Adipocyte (in vitro differentiated cells): ENCODE measurements around the gene VGLL4.

Source experiments
- DNase-seq: peaks from one replicate; pipeline ENCODE4 v3.0.0-alpha.2; 2015; ENCODE audit warnings: low read depth
- H3K27me3 ChIP-seq: replicated peaks from 2 replicates; pipeline ENCODE4 v1.7.0; 2013; ENCODE audit warnings: mild to moderate bottlenecking, low read length, moderate library complexity; ENCODE audit not compliant: control insufficient read depth, insufficient read depth
- H3K36me3 ChIP-seq: 2 replicates; pipeline ENCODE4 v1.7.0; 2013; ENCODE audit warnings: low read length, mild to moderate bottlenecking, moderate library complexity; ENCODE audit not compliant: control insufficient read depth, insufficient read depth, severe bottlenecking
- H3K4me1 ChIP-seq: 2 replicates; pipeline ENCODE4 v1.7.0; 2013; ENCODE audit warnings: mild to moderate bottlenecking, low read length, moderate library complexity; ENCODE audit not compliant: control insufficient read depth, insufficient read depth
- H3K4me3 ChIP-seq: 2 replicates; pipeline ENCODE4 v1.7.0; 2013; ENCODE audit warnings: mild to moderate bottlenecking, low read length, moderate library complexity
- H3K9ac ChIP-seq: 2 replicates; pipeline ENCODE4 v1.7.0; 2013; ENCODE audit warnings: mild to moderate bottlenecking, low read length, moderate library complexity
- H3K9me3 ChIP-seq: 2 replicates; pipeline ENCODE4 v1.7.0; 2013; ENCODE audit warnings: mild to moderate bottlenecking, low read length, moderate library complexity; ENCODE audit not compliant: control insufficient read depth

Gene VGLL4

DNA sequence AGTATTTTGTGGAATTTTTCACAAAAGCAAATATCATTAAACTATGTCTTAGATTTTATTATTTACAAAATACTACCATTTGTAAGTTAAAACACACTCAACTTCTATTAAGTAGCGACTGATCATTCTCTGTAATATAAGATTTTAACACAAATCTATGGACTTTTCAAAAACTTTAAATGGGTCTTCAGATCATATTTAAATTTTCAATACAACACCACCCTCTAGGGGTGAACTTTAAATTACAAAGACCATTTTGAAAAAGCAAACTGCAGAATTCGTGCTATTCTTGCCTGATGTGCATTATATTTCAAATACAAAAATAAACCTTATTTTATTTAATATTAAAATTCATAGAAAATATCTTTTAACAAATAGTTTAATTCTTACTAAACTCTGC lies 8.2 kb upstream of the VGLL4 start:
- DNase-seq = peak; percentile 80
- no peaks in the 10 kb centered on the region for H3K9me3 ChIP-seq
- H3K27me3 ChIP-seq = no peaks in the 10 kb centered on the region
- no peaks in the 10 kb centered on the region for H3K4me1 ChIP-seq
- no peak overlapping the region for H3K4me3 ChIP-seq
- H3K36me3 ChIP-seq = no peaks in the 10 kb centered on the region
- H3K9ac ChIP-seq = no peak overlapping the region

DNA sequence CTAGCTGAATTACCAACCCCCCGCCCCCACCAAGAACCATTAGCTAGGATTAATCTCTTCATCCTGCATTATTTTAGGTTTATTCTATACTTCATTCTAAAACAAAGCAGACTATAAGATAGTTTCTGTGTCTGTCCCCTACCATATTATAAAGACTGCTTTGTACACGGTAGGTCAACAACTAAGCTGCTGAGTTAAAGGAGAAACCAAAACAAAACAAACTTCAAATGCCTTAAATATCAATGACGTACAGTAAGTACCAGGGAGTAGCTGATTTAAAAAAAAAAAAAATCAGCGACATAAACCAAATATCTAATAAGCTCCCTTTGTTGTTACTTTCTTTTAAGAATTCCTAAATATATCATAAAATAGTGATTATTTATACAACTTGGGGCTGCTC lies 7.8 kb upstream of the VGLL4 start:
- H3K4me1 ChIP-seq = no peaks in the 10 kb centered on the region
- H3K9ac ChIP-seq = no peak overlapping the region
- no peaks in the 10 kb centered on the region for H3K27me3 ChIP-seq
- no peaks in the 10 kb centered on the region for H3K36me3 ChIP-seq
- DNase-seq = peak; percentile 26
- H3K4me3 ChIP-seq = no peak overlapping the region
- no peaks in the 10 kb centered on the region for H3K9me3 ChIP-seq

DNA sequence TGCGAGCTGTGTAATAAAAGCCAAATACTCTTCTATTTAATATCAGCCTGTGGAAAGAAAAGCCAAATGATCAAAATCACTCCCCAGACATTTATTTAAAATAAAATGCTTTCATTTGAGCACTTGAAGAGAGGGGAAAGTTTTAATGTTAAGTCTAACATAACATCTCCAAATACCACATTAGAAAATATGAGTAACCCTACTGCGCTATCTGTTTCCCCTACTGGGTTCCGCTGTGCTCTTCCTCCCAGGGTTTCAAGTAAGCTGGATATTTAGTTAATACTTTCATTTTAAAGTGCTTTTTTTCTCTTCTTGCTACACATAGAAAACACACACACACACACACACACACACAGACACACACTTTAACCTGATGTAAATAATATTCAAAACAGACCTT lies 6.7 kb upstream of the VGLL4 start:
- H3K4me1 ChIP-seq = no peaks in the 10 kb centered on the region
- H3K27me3 ChIP-seq = no peaks in the 10 kb centered on the region
- no peak for DNase-seq
- H3K9me3 ChIP-seq = no peaks in the 10 kb centered on the region
- no peak overlapping the region for H3K4me3 ChIP-seq
- H3K36me3 ChIP-seq = no peaks in the 10 kb centered on the region
- H3K9ac ChIP-seq = no peak overlapping the region

DNA sequence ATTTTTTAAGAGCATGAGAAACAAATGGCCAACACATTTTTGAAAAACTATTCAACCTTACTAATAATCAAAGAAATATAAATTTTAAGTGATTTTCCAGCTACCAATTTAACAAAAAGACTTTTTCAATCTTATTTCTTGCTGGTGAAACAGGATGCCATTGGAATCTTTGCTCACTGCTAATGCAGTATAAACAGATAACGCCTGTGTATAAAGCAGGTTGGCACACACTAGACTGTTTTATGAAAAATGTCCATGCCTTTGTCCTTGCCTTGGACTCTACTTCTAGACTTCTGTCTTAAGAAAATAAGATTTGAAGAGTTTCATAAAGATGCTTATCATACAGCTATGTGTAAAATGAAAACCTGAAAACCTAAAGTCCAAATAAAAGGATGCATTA lies 5.0 kb upstream of the VGLL4 start:
- Histone ChIP-seq H3K4me3 (no peak overlapping the region), H3K27me3 (no peaks in the 10 kb centered on the region), H3K9me3 (no peaks in the 10 kb centered on the region), H3K9ac (no peak overlapping the region), H3K4me1 (peaks cover 4% of the 10 kb centered on the region), H3K36me3 (no peaks in the 10 kb centered on the region)
- DNase-seq = no peak

DNA sequence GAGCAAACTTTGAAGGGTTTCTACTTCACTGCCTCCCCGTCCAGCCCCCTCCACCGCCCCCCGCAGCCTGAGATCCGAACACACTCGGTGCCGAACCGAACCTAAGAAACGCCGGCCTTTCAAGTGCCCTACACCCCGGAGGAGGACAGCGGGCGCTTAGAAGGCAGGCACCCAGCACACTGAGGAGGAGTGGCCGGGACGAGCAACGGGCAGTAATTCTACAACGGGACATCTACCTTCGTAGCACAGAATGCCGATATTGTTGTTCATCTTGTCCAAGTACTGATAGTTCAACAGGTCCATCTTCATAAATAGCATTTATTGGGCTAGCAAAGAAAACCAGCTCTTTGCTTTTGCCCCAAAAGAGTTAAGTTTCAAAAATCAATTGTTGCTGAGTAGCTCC lies 513 bp downstream of the VGLL4 start:
- H3K27me3 ChIP-seq = no peaks in the 10 kb centered on the region
- H3K9me3 ChIP-seq = no peaks in the 10 kb centered on the region
- peak overlapping the region; percentile 95 for H3K9ac ChIP-seq
- H3K4me1 ChIP-seq = peaks cover 30% of the 10 kb centered on the region
- peak; percentile 67 for DNase-seq
- peak overlapping the region; percentile 99 for H3K4me3 ChIP-seq
- no peaks in the 10 kb centered on the region for H3K36me3 ChIP-seq

DNA sequence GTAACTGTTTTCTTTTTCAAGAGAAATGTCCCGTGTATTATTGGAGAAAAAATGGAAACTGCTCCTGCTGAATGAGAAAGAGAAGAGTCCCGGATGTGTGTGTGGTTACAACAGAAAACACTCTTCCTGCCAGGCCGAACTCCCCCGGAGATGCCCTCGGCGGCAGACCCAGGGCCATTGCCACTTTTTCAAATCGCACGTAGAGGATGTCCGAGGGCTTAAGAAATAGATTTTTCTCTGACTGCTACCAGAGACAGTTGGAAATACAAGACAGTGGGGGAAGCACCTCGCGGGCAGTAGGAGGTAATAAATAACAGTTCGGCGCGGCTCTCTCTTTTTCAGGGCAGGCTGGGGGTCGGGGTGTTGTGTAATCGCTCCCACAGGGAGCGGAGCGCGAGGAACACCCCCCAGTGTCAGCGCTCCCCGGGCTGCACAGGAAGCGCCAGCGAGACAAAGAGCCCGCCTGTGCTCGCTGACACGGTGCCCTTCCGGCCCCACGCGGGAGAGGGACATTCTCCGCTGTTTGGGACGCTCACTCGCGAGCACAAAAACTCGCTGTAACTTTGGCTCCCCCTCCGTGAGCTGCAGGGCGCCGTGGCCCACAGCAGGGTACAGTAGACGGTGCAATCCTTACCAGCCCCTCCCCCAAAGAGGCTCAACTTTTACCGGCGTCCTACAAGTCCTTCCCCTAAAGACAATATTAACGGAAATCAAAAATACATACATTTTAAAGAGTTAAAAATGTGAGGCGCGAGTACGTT lies 1.1 kb downstream of the VGLL4 start:
- peak overlapping the region; percentile 95 for H3K9ac ChIP-seq
- no peaks in the 10 kb centered on the region for H3K27me3 ChIP-seq
- no peaks in the 10 kb centered on the region for H3K9me3 ChIP-seq
- peak overlapping the region; percentile 99 for H3K4me3 ChIP-seq
- peak; percentile 84 for DNase-seq
- peaks cover 35% of the 10 kb centered on the region for H3K4me1 ChIP-seq
- no peaks in the 10 kb centered on the region for H3K36me3 ChIP-seq

DNA sequence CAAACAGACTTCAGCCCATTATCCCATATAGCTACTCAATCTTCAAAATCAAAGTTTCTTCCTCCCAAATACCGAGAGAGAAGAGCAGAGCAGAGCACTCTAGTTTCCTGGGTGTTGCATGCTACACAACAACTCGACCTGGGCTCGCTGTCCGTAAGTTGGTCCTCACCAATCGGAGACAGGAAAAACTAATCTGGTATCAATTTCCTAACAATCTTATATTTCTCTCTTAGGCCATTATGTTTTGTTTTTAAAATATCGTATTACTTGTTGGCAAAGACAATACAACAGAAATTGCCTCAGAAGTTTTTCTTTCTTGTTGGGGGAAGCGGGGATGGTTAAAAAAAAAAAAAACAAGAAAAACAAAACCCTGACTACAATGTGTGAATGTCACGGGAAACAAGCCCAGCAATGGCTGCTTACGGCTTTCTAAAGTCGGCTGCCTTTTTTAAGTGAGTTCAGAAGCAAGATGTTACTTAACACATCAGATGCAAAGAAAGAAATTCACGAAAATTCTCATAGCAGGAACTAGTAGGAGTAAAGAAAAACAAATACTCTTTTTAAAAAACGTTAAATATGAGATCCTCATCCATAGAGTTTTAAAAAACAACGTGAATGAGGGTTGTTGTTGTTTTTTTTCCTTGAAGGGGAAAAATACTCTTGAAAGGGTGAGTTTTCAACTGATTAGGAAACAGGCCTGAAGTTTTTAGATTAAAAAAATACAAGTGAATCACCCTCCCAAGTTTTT lies 1.9 kb downstream of the VGLL4 start:
- Histone ChIP-seq H3K36me3 (no peaks in the 10 kb centered on the region), H3K9me3 (no peaks in the 10 kb centered on the region), H3K27me3 (no peaks in the 10 kb centered on the region), H3K4me1 (peaks cover 43% of the 10 kb centered on the region), H3K4me3 (peak overlapping the region; percentile 99), H3K9ac (peak overlapping the region; percentile 95)
- DNase-seq = peak; percentile 87

DNA sequence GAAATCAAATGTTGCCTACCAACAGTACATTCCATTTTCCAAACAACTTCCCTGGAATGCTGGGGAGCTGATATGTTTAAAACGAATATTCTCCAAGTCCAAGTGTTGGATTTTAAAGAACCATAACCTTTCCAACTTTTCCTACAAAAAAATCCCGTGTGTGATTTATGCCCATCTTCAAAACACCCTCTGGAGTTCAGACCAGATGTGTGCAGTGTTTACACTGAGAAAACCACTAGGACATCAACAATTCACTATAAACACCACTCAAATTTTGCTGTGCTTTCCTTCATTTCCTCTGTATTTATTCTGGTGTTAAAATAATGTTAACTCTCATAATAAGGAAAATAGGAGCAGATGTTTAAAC lies 2.4 kb downstream of the VGLL4 start:
- H3K27me3 ChIP-seq = no peaks in the 10 kb centered on the region
- H3K9ac ChIP-seq = peak overlapping the region; percentile 95
- peak overlapping the region; percentile 99 for H3K4me3 ChIP-seq
- peak; percentile 42 for DNase-seq
- no peaks in the 10 kb centered on the region for H3K9me3 ChIP-seq
- peaks cover 49% of the 10 kb centered on the region for H3K4me1 ChIP-seq
- no peaks in the 10 kb centered on the region for H3K36me3 ChIP-seq

DNA sequence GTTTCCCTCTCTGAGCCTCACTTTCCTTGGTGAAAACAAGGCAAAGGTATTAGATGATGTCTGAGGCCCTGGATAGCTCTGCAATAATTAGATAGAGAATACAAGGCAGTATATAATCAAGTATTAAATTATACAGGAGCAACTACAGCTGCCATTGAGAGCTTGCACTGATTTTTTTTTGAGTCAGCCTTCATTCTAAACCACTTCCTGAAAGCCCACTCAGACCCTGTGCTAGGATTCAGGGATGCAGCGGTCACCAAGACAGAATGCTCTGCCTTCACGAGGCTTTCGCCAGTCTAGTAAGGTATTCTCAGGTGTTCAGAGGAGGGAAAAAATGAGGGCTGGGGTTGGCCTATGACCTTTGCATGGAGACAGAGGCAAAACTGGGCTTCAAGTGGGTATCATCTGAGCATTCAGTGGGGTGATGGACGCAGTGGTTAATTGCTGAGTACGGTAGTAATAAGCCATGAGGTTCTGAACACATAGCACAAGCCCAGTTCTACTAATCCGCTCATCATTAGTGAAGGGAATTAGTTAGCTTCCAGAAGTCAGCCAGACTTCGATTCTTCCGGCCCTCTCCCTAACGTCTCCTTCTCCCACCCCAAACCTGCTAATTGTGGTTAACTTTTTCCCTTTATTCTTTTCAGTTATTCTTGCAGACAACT lies 3.6 kb downstream of the VGLL4 start:
- no peak for DNase-seq
- Histone ChIP-seq H3K4me1 (peaks cover 60% of the 10 kb centered on the region), H3K4me3 (peak overlapping the region; percentile 99), H3K9ac (peak overlapping the region; percentile 95), H3K27me3 (no peaks in the 10 kb centered on the region), H3K36me3 (no peaks in the 10 kb centered on the region), H3K9me3 (no peaks in the 10 kb centered on the region)

DNA sequence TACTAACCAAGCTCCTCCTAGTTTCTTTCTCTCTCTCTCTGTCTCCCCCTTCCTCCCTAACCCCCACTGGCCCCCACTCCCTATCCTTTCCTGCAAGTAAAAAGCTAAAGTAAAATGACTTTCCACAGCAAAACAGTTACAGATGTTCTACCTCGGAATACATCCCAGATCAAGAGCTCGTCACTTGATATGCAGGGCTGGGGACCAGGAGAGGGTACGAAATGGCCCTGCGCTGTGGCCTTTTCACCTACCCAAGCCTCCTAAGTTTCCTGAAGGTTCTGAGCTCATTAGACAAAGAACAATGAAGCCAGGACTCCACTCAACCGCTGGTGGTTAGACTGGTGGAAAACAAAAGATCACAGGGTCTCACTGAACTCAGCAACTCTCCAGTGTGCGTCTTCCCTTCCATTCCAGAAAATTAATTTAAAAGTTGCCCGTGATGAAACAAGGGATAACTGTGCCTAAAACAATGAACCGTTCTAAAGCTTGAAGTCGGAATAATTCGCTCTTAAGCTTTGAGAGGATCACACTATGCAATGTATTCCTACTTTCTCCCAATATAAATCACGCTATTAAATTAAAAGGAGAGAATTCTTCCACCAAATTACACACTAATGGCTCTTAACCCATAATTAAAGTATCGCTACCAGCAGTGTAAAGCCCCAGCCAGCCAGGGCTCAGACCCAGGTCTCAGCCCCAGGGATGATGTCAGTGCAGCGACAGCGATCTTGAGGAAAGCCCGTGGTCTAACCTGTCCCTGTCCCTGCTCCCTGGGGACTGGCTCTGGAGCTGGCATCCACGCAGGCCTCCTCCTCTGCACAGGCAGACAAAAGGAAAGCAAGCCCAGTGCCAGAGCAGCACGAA lies 5.0 kb downstream of the VGLL4 start:
- Histone ChIP-seq H3K4me1 (peaks cover 61% of the 10 kb centered on the region), H3K27me3 (no peaks in the 10 kb centered on the region), H3K4me3 (peak overlapping the region; percentile 73), H3K36me3 (no peaks in the 10 kb centered on the region), H3K9me3 (no peaks in the 10 kb centered on the region), H3K9ac (peak overlapping the region; percentile 66)
- peak; percentile 49 for DNase-seq
